Esophagus squamous epithelium (tissue), 4 donors: ENCODE measurements around the gene LMF1.

Experiments used
- POLR2A ChIP-seq, 4 donors: fragments of 450-650 bp; IDR thresholded peaks; one replicate each; pipeline ENCODE4 v1.6.1; 2017; ENCODE audit warnings: antibody characterized with exemption in 4 of 4, mild to moderate bottlenecking in 4 of 4, moderate library complexity in 3 of 4
- TF ChIP-seq, protein P1 (sequence below), 6 experiments: fragments of 450-650 bp in 4 of 6; fragments of 200-600 bp in 2 of 6; sonication (generic) in 2 of 6; IDR thresholded peaks; one replicate each; pipeline ENCODE4 v1.5.1; 2016 to 2019; ENCODE audit warnings: antibody characterized with exemption in 6 of 6, mild to moderate bottlenecking in 4 of 6, moderate library complexity in 4 of 6

DNA sequence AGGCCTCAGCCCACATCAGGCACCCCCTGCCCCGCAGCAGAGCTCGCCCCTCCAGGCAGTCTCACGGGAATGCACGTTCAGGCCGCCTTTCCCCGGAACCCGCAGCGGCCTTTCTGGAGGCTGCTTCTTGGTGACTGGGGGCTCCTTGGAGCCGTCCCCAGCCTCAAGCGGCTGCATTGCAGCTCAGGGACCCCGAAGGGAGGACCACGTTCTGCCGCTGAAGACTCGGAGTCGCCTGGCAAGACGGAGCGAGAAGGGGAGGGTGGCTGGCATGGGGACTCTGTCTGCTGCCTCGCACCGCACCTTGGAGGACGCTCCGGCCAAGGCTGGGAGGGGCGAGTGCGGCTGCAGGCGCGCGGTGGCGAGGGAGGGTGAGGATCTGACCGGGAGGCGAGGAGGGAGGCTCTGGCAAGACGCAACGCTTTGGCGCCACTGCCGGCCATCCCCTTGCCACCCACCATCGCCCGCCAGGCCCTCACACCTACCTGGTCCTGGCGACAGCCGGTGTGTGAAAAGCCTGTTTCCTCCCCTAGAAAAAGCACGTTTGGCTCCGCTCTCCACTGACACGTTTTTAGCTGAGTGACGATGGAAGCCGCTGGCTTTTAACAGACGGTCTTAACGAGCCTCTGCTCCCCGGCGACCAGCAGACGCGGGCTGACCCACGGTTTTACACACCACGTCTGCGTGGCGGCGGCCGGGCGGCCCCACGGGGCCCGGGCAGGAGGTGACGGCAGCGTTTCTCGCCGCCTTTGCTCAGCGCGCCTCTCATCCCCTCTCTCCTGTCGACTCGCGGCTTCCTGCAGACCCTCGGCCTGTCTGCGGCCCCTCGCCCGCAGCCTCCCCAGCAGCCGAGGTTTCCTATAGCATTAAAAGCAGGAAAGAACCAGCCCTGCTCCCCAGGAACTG lies 153.5 kb downstream of the LMF1 start:
- TF ChIP-seq, protein P1, sequence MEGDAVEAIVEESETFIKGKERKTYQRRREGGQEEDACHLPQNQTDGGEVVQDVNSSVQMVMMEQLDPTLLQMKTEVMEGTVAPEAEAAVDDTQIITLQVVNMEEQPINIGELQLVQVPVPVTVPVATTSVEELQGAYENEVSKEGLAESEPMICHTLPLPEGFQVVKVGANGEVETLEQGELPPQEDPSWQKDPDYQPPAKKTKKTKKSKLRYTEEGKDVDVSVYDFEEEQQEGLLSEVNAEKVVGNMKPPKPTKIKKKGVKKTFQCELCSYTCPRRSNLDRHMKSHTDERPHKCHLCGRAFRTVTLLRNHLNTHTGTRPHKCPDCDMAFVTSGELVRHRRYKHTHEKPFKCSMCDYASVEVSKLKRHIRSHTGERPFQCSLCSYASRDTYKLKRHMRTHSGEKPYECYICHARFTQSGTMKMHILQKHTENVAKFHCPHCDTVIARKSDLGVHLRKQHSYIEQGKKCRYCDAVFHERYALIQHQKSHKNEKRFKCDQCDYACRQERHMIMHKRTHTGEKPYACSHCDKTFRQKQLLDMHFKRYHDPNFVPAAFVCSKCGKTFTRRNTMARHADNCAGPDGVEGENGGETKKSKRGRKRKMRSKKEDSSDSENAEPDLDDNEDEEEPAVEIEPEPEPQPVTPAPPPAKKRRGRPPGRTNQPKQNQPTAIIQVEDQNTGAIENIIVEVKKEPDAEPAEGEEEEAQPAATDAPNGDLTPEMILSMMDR (IDR thresholded peaks at IDR 0.05) = no peak
- no peak for TF ChIP-seq POLR2A (IDR thresholded peaks at IDR 0.05)
